ENCODE data around the gene ARHGAP40.

The ARHGAP40 gene

GRCh38 chr20:38563802-38564431 is 37.7 kb upstream of the ARHGAP40 start:
- TF ChIP-seq, protein P1, sequence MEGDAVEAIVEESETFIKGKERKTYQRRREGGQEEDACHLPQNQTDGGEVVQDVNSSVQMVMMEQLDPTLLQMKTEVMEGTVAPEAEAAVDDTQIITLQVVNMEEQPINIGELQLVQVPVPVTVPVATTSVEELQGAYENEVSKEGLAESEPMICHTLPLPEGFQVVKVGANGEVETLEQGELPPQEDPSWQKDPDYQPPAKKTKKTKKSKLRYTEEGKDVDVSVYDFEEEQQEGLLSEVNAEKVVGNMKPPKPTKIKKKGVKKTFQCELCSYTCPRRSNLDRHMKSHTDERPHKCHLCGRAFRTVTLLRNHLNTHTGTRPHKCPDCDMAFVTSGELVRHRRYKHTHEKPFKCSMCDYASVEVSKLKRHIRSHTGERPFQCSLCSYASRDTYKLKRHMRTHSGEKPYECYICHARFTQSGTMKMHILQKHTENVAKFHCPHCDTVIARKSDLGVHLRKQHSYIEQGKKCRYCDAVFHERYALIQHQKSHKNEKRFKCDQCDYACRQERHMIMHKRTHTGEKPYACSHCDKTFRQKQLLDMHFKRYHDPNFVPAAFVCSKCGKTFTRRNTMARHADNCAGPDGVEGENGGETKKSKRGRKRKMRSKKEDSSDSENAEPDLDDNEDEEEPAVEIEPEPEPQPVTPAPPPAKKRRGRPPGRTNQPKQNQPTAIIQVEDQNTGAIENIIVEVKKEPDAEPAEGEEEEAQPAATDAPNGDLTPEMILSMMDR (IDR thresholded peaks at IDR 0.05; ENCODE audit: low read depth, low read length): no peak
- H3K4me3 ChIP-seq (ENCODE audit: low read depth, low read length): no peak overlapping the region

DNA sequence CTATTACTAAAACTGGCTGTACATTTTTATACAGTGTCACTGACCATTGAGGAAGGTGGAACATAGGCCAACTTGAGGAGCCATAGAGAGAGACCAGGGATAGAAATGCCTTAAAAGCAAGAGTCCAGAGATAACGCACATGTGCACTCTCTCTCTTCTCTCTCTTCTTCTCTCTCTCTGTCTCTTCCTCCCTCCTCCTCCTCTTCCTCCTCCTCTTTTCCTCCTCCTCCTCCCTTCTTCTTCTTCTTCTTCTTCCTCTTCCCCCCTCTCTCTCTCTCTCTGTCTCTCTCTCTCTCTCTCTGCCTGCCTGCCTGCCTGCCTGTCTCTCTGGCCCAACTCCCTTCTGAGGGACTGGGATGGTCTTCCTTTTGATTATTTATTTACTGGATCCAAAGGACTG is 36.9 kb upstream of the ARHGAP40 start:
- TF ChIP-seq, protein P1 (IDR thresholded peaks at IDR 0.05; ENCODE audit: low read depth, low read length): no peak

DNA sequence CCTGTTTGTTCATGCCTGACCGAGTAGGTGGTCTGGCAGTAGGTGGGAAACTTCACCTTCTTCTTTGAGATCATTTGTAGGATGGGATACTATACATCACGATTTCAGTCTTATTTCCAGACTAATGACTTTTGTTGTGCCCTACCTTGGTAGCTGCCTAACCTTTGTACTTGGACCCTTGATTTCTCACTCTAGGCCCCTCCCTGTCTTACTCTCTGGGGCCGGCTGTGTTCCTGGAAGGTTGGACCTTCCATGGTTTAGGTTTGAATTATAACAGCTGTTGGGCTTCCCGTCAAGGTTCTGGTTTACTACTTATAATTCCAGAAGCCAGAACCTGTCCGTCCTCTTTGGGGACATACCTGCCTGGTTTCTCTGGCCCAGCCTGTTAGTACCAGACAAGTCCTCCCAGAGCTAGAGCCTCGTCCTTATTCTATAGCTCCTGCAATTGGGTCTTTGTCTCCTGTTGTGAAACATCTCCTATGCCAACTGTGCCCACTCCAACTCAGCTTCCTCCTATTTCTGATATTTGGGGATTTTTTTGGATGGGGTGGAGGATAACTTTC is 35.5 kb upstream of the ARHGAP40 start:
- no peak overlapping the region for H3K4me3 ChIP-seq (ENCODE audit: low read depth, low read length)
- TF ChIP-seq, protein P1 (IDR thresholded peaks at IDR 0.05; ENCODE audit: low read depth, low read length): no peak

More for the DNA sequence above, 36.9 kb upstream of the ARHGAP40 start:
- H3K4me3 ChIP-seq (ENCODE audit: low read depth, low read length): no peak overlapping the region

- no peak overlapping the region for H3K4me3 ChIP-seq (ENCODE audit: low read depth, low read length)
- TF ChIP-seq, protein P1 (IDR thresholded peaks at IDR 0.05; ENCODE audit: low read depth, low read length): no peak
These were observed 31.7 kb upstream of the ARHGAP40 start for GRCh38 chr20:38569747-38570525.

- TF ChIP-seq, protein P1 (IDR thresholded peaks at IDR 0.05; ENCODE audit: low read depth, low read length): no peak
- H3K4me3 ChIP-seq (ENCODE audit: low read depth, low read length): no peak overlapping the region
These were observed 28.2 kb upstream of the ARHGAP40 start for GRCh38 chr20:38573413-38573812.

- TF ChIP-seq, protein P1 (IDR thresholded peaks at IDR 0.05; ENCODE audit: low read depth, low read length): no peak
- H3K4me3 ChIP-seq (ENCODE audit: low read depth, low read length): no peak overlapping the region
These were observed 22.2 kb upstream of the ARHGAP40 start for GRCh38 chr20:38579219-38579910.

All from WI38 (cell line).